LNCaP clone FGC (cell line): Measurements from ENCODE around the gene SIGLEC1.

Experiments
- DNase-seq: peaks from one replicate; pipeline ENCODE4 v3.0.0-alpha.2; 2011; ENCODE audit warnings: low read depth
- H3K4me3 ChIP-seq: 2 replicates; pipeline ENCODE4 v1.5.1; 2011; ENCODE audit warnings: mild to moderate bottlenecking, low read depth, low read length, control low read depth
- CTCF ChIP-seq: IDR thresholded peaks from 2 replicates; pipeline ENCODE4 v1.5.1; 2012; ENCODE audit warnings: mild to moderate bottlenecking; ENCODE audit not compliant: control insufficient read depth, insufficient read depth; ENCODE audit errors: extremely low read depth

Gene SIGLEC1

GRCh38 chr20:3733119-3733995, 21.0 kb upstream of the SIGLEC1 start:
- no peak overlapping the region for H3K4me3 ChIP-seq
- no peak for DNase-seq
- TF ChIP-seq CTCF, result no peak

DNA sequence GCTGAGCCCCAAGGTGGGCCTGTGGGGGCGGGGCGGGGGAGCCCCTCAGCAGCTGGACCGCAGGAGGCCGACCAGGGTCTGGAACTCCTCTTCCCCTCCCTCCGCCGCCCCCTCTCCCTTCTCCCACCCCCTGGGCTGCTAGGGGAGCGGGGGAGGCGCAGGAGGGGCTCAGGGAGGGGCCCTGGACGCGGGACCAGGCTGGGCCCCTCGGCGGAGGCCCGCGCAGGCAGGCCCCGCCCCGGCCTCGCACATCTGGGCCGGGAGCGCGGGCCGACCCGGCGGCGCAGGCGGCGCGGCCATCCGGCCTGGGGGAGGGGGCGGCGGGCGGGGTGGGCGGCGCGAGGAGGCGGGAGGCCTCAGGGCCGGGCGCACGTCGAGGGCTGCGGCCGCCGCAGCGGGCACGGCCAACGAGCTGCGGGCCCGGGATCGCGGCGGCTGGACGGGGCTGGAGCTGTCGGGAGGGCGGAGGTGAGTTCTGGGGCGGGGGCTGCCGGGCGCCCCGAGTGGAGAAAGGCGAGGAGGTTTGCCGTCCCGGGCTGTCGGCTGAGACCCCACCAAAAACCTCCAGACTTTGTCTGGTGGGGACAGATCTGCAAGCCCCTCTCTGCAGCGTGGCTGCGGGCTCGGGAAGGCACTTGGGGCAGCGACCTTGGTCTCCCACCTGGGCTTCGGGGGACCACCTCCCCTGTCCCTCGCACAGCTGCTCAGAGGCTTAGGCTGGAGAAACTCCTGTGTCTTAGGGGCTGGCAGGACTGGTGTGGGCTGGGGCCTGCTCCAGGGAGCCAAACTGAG, 20.1 kb upstream of the SIGLEC1 start, which contains the start of gene HSPA12B:
HSPA12B (plus strand) TSS at position 359 of the 792 bp plus-strand sequence. CDS start 5,990 bp downstream, outside the sequence.
- TF ChIP-seq CTCF, result no peak
- no peak within 1 kb of the TSS for H3K4me3 ChIP-seq
- no peak for DNase-seq

DNA sequence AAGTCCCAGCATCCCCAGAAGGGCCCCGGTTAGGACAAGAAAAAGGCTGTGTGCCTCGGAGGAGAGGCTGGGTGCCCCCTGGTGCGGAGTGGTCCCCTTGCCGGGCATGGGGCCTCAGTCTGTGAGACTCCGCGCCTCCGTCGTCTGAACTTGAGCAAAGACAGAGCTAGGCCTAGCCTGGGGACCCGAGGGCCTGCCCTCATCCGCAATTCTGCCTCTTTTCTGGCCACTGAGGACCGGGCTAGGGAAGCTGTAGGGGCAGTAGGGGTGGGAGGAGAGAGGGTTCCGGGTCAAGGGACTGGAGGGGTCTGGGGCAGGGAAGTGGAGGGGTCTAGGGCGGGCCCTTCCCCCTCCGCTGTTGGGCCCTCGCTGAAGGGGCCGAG, 19.5 kb upstream of the SIGLEC1 start:
- DNase-seq, result no peak
- no peak overlapping the region for H3K4me3 ChIP-seq
- no peak for TF ChIP-seq CTCF

DNA sequence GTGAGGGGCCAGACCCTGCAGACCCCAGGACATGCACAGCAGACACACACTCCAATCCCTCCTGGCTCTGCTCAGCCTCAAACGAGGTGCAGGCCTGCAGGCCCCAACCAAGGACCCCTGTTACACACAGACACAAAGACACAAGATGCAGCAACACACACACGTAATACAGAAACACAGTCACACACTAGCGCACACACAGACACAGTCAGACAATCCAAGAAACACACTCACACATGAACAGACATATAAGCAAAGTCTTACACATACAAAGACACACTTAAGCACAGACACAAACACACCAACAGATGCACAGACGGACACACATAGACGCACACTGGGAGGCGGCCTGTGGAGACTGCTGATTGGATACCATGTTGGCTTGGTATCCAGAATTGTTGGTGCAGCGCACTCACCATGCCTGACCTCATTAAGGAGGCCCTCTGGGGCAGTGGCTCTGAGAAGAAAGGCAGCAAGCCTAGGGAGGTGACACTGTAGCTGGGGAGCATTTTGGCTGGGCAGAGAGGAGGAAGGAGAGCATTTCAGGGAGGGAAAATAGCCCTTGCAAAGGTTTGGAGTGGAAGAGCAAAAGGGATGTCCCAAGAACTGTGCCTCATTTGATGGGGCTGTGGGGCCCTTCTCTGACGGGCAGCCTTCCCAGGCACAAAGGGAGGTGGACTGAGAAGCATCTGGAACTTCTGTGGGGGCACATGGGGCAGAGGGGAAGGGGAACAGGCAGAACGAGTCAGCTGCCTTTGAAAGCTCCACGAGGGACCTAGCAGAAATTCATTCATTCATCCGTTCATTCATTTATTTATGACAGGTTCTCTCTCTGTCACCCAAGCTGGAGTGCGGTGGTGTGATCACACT, 18.6 kb upstream of the SIGLEC1 start:
- H3K4me3 ChIP-seq, result no peak overlapping the region
- no peak for TF ChIP-seq CTCF
- no peak for DNase-seq

DNA sequence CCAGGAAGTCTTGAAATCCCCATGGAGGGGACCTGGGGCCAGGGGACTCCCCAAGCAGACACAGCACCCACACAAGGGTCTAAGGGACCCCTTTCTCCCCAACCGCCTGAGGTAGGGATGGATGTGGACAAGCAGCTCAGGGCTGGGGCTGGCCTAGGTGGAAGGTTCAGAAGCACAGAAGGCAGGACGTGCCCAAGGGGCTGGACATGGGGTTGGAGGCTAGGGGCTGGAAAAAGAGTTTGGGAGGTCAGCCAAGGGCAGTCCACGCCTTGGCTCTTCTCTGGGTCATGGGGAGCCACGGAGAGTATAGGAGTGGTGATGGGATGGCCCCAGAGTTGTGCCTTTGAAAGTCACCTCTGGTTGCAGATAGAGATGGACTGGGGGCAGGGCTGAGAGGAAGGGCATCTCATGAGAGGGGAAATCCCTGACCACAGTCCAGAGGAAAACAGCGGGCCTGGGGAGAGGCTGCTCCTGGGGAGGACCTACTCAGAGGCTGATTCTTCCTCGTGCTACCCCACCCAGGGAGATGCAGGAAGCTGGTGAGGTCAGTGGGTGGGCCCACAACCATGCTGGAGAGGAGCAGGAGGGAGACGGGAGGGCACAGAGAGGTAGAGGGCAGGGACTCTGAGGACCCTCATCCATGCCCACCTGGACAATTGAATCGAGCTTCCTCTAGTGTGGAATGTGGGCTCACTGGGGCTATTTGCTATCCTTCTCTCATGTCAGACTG, 17.6 kb upstream of the SIGLEC1 start:
- no peak overlapping the region for H3K4me3 ChIP-seq
- DNase-seq, result no peak
- no peak for TF ChIP-seq CTCF

DNA sequence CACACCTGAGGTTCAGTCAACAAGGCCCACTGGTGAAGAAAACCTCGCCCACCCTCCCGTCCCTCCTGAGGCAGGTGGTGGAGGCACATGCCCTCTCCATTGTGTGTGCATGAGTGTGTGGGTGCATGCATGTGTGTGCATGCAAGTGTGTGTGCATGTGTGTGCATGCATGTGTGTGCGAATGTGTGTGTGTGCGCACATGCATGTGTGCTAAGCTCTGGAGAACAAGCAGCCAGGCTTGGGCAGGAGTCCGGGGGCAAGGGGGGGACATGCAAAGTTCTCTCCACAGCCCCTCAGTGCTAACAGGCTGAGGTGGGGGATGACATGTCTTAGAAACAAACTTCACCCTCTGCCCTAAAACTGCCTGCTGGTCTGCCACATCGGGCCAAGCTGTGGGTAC, 17.0 kb upstream of the SIGLEC1 start:
- TF ChIP-seq CTCF, result no peak
- H3K4me3 ChIP-seq, result no peak overlapping the region
- no peak for DNase-seq
